WERI-Rb-1 (cell line): ENCODE results near the gene GNAT1.
A peak's percentile ranks its signal among the peaks of the same experiment; 100 is the strongest.

Experiments used
- DNase-seq: peaks from one replicate; pipeline ENCODE4 v3.0.0-alpha.2; 2020
- H3K27ac ChIP-seq: fragments of 250-450 bp; sonication (Bioruptor Pico); 2 replicates; pipeline ENCODE4 v1.5.1; 2020; ENCODE audit warnings: mild to moderate bottlenecking, moderate library complexity
- H3K27me3 ChIP-seq: fragments of 250-450 bp; sonication (Bioruptor Pico); 2 replicates; pipeline ENCODE4 v1.5.1; 2021; ENCODE audit warnings: mild to moderate bottlenecking, low read depth, moderate library complexity; ENCODE audit not compliant: insufficient read depth, severe bottlenecking
- H3K36me3 ChIP-seq: fragments of 250-450 bp; sonication (Bioruptor Pico); 2 replicates; pipeline ENCODE4 v1.5.1; 2020; ENCODE audit warnings: mild to moderate bottlenecking, moderate library complexity
- H3K4me3 ChIP-seq: 2 replicates; pipeline ENCODE4 v1.5.1; 2011; ENCODE audit warnings: low read depth, mild to moderate bottlenecking, control low read depth, low read length
- H3K9me3 ChIP-seq: fragments of 250-450 bp; sonication (Bioruptor Pico); 2 replicates; pipeline ENCODE4 v1.5.1; 2021; ENCODE audit warnings: mild to moderate bottlenecking, moderate library complexity; ENCODE audit not compliant: severe bottlenecking
- CTCF ChIP-seq: IDR thresholded peaks from 2 replicates; pipeline ENCODE4 v1.5.1; 2011; ENCODE audit warnings: low read depth, mild to moderate bottlenecking, control low read depth, inconsistent platforms, low read length

Gene GNAT1

GRCh38 chr3:50158530-50159146, 32.8 kb upstream of the GNAT1 start:
- no peaks in the 10 kb centered on the region for H3K27me3 ChIP-seq
- peaks cover 70% of the 10 kb centered on the region for H3K36me3 ChIP-seq
- H3K9me3 ChIP-seq: no peaks in the 10 kb centered on the region
- TF ChIP-seq CTCF: no peak
- no peak overlapping the region for H3K4me3 ChIP-seq
- peak overlapping the region; percentile 20 for H3K27ac ChIP-seq
- DNase-seq: no peak

GRCh38 chr3:50160561-50160983, 30.8 kb upstream of the GNAT1 start:
- Histone ChIP-seq H3K27me3 (no peaks in the 10 kb centered on the region), H3K9me3 (no peaks in the 10 kb centered on the region), H3K4me3 (no peak overlapping the region), H3K36me3 (peaks cover 89% of the 10 kb centered on the region), H3K27ac (peak overlapping the region; percentile 32; the same call in 1 of the 2 replicates)
- DNase-seq: peak; percentile 81
- TF ChIP-seq CTCF: no peak

- Histone ChIP-seq H3K27me3 (no peaks in the 10 kb centered on the region), H3K27ac (peak overlapping the region; percentile 2; the same call in 1 of the 2 replicates), H3K4me3 (no peak overlapping the region), H3K9me3 (no peaks in the 10 kb centered on the region), H3K36me3 (peaks cover 96% of the 10 kb centered on the region)
- no peak for TF ChIP-seq CTCF
- DNase-seq: no peak
Measured at GRCh38 chr3:50161320-50161719, 30.1 kb upstream of the GNAT1 start.

GRCh38 chr3:50162034-50162883, 29.2 kb upstream of the GNAT1 start:
- H3K27ac ChIP-seq: no peak overlapping the region
- H3K4me3 ChIP-seq: no peak overlapping the region
- H3K27me3 ChIP-seq: no peaks in the 10 kb centered on the region
- H3K9me3 ChIP-seq: no peaks in the 10 kb centered on the region
- peaks cover 99% of the 10 kb centered on the region for H3K36me3 ChIP-seq
- no peak for TF ChIP-seq CTCF
- no peak for DNase-seq

GRCh38 chr3:50163572-50164455, 27.6 kb upstream of the GNAT1 start:
- Histone ChIP-seq H3K4me3 (no peak overlapping the region), H3K9me3 (no peaks in the 10 kb centered on the region), H3K27ac (no peak overlapping the region), H3K36me3 (peaks cover 97% of the 10 kb centered on the region), H3K27me3 (no peaks in the 10 kb centered on the region)
- DNase-seq: no peak
- TF ChIP-seq CTCF: no peak
